ENCODE measurements around the gene RAB11B.
"Not testable (repeated sequence)": the region's sequence is repeated elsewhere in the genome, so short reads cannot be mapped to it uniquely, and the experiment has no call there.

The RAB11B gene

DNA sequence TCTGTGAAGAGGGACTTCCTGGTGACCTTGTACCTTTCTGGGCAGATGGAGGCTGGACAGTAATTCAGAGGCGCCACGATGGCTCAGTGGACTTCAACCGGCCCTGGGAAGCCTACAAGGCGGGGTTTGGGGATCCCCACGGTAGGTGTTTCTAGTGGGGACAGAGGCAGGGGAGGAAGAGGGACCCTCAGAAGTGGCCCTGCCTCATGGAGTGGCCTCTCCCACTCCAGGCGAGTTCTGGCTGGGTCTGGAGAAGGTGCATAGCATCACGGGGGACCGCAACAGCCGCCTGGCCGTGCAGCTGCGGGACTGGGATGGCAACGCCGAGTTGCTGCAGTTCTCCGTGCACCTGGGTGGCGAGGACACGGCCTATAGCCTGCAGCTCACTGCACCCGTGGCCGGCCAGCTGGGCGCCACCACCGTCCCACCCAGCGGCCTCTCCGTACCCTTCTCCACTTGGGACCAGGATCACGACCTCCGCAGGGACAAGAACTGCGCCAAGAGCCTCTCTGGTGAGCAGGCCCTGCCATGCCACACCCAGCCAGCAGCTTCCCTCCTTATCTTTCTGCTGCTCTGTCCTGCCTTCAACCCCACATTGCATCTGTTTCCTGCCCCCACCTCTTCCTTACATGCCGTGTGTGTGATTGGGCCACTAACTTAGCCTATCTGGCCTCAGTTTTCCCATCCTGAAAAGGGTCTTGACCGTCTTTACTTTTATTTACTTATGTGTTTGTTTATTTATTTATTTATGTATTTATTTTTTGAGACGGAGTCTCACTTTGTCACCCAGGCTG lies 19.0 kb upstream of the RAB11B start:
- no peak for DNase-seq

DNA sequence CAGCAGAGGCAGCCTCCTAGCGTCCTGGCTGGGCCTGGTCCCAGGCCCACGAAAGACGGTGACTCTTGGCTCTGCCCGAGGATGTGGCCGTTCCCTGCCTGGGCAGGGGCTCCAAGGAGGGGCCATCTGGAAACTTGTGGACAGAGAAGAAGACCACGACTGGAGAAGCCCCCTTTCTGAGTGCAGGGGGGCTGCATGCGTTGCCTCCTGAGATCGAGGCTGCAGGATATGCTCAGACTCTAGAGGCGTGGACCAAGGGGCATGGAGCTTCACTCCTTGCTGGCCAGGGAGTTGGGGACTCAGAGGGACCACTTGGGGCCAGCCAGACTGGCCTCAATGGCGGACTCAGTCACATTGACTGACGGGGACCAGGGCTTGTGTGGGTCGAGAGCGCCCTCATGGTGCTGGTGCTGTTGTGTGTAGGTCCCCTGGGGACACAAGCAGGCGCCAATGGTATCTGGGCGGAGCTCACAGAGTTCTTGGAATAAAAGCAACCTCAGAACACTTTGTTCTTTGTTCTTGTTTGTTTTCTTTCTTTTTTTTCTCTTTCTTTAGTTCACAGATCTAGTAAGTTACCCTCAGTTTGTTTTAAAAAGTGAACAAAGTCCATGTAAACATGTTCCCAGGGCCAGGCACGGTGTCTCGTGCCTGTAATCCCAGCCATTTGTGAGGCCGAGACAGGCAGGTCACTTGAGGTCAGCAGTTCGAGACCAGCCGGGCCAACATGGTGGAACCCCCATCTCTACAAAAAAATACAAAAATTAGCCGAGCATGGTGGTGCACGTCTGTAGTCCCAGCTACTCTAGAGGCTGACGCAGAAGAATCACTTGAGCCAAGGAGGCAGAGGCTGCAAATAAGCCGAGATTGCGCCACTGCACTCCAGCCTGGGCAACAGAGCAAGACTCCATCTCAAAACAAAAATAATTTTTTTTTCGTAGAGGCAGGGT lies 16.0 kb upstream of the RAB11B start:
- DNase-seq, result no peak

DNA sequence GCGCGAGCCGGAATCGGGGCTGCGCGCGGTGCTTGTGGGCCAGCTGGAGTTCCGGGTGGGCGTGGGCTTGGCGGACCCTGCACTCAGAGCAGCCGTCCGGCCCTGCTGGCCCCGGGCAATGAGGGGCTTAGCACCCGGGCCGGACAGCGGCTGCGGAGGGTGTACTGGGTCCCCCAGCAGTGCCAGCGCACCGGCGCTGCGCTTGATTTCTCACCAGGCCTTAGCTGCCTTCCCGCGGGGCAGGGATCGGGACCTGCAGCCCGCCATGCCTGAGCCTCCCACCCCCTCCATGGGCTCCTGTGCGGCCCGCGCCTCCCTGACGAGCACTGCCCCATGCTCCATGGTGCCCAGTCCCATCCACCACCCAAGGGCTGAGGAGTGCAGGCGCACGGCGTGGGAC lies 14.4 kb upstream of the RAB11B start:
- DNase-seq, result not testable (repeated sequence)

DNA sequence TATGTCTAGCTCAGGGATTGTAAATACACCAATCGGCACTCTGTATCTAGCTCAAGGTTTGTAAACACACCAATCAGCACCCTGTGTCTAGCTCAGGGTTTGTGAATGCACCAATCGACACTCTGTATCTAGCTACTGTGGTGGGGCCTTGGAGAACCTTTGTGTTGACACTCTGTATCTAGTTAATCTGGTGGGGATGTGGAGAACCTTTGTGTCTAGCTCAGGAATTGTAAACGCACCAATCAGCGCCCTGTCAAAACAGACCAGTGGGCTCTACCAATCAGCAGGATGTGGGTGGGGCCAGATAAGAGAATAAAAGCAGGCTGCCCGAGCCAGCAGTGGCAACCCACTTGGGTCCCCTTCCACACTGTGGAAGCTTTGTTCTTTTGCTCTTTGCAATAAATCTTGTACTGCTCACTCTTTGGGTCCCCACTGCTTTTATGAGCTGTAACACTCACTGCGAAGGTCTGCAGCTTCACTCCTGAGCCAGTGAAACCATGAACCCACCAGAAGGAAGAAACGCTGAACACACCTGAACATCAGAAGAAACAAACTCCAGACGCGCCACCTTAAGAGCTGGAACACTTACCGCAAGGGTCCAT lies 13.7 kb upstream of the RAB11B start:
- DNase-seq, result not testable (repeated sequence)

DNA sequence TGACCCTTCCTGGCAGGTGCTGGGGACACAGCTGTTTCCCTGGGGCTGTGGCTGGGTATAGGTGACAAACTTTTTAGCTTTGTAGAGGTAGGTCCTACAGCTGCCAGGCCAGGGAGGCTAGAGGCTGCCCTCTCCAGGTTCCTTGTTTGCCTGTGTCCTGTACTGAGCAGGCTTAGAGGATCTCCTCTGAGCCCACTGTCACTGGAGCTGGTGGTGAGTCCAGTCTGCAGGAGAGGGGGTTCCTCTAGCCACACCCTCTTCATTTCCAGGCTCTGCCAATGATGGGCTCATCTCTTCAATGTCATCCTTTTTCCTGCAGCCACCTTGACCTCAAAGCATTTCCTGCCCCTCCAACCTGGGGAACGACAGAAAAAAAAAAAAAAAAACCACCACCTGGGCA lies 12.6 kb upstream of the RAB11B start:
- no peak for DNase-seq

DNA sequence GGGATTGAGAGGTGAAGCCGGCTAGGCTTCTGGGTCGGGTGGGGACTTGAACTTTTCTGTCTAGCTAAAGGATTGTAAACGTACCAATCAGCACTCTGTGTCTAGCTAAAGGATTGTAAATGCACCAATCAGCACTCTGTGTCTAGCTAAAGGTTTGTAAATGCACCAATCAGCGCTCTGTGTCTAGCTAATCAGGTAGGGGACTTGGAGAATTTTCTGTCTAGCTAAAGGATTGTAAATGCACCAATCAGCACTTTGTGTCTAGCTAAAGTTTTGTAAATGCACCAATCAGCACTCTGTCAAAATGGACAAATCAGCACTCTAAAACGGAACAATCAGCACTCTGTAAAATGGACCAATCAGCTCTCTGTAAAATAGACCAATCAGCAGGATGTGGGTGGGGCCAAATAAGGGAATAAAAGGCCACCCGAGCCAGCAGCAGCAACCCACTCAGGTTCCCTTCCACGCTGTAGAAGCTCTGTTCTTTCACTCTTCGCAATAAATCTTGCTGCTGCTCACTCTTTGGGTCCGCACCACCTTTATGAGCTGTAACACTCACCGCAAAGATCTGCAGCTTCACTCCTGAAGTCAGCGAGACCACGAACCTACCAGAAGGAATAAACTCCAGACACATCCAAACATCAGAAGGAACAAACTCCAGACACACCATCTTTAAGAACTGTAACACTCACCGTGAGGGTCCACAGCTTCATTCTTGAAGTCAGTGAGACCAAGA lies 10.8 kb upstream of the RAB11B start:
- not testable (repeated sequence) for DNase-seq

DNA sequence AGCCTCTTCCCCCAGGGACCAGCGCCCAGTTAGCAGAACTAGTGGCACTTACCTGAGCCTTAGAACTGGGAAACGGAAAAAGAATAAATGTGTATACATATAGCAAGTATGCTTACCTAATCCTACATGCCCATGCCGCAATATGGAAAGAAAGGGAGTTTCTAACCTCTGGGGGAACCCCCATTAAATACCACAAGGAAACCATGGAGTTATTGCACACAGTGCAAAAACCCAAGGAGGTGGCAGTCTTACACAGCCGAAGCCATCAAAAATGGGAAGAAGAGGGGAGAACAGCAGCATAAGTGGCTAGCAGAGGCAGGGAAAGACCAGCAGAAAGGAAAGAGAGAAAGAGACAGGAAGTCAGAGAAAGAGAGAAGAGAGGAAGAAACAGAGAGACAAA lies 5.6 kb upstream of the RAB11B start:
- DNase-seq, result not testable (repeated sequence)

DNA sequence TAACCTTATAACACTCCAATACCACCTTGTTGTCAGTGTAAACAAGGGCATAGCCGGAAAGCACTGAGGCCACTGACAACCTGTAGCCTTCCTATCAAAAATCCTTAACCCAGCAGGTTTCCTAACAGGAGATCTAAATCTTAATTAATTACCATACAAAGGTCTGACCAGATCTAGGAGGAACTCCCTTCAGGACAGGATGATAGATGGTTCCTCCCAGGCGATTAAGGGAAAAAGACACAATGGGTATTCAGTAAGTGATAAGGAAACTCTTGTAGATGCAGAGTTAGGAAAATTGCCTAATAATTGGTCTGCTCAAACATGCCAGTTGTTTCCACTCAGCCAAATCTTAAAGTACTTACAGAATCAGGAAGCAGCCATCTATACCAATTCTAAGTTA lies 5.1 kb upstream of the RAB11B start:
- not testable (repeated sequence) for DNase-seq

DNA sequence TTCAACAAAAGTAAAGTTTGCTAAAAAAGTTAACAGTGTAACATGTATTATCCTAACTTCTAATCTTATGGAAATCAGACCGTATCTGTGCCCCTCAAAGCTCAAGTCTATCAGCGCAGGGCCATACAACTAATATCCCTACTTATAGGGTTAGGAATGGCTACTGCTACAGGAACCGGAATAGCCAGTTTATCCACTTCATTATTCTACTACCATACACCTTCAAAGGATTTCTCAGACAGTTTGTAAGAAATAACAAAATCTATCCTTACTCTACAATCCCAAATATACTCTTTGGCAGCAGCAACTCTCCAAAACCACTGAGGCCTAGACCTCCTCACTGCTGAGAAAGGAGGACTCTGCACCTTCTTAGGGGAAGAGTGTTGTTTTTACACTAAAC lies 4.6 kb upstream of the RAB11B start:
- DNase-seq, result not testable (repeated sequence)

DNA sequence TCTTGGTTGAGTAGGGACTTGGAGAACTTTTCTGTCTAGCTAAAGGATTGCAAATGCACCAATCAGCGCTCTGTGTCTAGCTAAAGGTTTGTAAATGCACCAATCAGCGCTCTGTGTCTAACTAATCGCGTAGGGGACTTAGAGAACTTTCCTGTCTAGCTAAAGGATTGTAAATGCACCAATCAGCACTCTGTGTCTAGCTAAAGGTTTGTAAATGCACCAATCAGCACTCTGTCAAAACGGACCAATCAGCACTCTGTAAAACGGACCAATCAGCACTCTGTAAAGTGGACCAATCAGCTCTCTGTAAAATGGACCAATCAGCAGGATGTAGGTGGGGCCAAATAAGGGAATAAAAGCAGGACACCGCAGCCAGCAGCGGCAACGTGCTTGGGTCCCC lies 3.7 kb upstream of the RAB11B start:
- not testable (repeated sequence) for DNase-seq

DNA sequence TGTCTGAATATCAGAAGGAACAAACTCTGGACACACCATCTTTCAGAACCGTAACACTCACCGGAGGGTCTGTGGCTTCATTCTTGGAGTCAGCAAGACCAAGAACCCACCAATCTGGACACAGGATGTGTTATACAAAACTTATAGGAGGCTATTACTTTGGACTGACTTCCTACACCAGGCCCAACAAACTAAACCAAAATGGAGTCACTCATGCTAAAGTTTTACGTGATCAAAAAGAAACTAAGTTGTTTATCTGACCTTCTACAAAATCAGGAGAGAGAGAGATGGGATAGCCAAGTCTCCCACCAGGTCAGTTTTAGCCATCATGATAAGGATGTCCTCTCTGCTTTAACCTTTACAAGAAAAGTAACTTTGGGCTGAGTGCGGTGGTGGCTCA lies 3.2 kb upstream of the RAB11B start:
- no peak for DNase-seq

DNA sequence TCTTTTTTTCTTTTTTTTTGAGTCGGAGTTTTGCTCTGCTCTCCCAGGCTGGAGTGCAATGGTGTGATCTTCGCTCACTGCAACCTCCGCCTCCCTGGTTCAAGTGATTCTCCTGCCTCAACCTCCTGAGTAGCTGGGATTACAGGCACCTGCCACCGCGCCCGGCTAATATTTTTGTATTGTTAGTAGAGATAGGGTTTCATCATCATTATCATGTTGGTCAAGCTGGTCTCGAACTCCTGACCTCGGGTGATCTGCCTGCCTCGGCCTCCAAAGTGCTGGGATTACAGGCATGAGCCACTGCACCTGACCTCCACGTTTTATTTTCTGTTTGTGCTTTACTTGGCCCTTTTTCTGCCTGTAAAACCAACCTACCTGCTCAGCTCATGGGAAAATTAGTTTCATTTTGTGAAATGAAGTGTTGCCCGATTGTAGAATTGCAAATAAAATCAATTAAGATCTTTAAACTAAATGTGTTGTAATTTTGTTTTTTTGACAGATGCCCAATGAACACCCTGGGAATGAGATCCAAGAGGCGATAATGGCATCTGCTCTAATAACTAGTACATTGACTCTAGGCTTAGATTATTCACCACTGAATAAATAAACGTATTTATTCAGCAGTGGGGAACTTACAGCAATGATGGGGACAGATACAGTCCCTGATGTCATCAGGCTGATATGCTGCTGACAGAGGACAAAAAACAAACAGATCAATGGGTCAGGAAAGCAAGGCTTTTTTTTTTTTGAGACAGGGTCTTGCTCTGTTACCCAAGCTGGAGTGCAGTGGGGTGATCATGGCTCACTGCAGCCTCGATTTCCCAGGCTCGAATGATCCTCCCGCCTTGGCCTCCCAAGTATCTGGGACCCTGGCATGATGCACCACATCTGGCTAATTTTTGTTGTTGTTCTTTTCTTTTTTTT lies 2.2 kb upstream of the RAB11B start:
- no peak for DNase-seq

DNA sequence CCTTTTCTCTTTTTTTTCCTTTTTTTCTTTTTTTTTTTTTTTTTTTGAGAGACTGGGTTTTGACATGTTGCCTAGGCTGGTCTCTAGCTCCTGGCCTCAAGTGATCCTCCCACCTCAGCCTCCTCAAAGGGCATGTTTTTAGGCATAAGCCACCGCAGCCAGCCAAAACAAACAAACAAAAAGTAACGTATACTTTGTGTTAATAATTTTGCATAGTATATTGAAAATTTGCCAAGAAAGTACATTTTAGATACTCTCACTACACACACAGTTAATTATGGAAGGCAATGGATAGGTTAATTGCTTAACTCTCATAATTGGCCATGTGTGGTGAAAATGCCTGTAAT lies 1.6 kb upstream of the RAB11B start:
- no peak for DNase-seq

DNA sequence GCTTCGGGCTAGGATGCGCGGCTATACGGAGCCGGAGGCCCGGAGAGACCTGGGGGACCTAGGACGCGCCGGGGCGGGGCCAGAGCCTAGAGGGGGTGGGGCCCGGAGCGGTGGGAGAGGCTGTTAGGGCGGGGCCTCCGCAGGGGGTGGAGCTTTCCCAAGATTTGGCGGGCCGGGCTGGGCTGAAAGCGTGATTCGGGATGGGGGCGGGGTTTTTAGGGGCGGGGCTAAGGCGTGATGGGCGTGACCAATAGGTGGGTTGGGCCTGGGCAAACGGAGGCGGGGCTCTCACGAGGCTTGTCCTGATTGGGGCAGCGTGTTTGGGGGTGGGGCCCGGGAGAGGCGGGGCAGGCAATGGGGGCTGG lies 439 bp downstream of the RAB11B start:
- peak; percentile 97 for DNase-seq

DNA sequence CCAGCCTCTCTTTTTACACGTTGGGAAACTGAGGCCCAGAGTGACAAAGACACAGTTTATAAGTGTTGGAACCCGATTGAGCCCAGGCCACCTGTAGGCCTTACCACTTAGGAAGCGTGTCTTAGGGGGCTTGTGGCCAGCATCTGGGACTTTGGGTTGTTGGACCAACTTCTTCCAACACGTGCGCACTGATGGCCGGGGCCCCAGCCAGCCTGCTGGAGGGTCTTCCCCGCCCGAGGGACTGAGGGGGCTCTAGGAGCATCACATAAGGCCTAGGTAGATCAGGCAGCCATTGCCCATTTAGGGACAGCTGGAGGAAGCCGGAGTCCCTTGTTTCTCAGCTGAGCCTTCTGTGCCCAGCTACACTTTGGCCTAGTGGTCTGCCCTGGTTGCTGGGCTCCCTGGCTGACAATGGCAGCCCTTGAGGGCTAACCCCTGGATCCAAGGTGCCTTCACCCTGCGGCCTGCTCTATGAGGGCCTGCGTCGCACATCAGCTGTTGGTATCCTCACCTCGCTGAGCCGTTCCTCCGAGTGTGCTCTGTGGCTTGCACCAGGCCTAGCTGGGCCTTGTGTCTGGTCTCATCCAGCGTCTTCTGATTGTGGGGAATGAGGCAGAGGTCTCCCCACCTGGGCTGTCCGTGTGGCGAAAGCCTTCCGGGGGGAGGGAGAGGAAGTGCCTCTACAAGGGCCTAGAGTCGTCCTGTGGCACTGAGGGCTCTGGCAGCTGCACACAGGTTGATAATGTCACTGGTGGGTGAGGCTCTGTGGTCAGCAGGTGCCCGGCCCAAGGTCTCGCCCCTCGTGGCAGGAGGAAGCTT lies 1.2 kb downstream of the RAB11B start:
- DNase-seq, result no peak

DNA sequence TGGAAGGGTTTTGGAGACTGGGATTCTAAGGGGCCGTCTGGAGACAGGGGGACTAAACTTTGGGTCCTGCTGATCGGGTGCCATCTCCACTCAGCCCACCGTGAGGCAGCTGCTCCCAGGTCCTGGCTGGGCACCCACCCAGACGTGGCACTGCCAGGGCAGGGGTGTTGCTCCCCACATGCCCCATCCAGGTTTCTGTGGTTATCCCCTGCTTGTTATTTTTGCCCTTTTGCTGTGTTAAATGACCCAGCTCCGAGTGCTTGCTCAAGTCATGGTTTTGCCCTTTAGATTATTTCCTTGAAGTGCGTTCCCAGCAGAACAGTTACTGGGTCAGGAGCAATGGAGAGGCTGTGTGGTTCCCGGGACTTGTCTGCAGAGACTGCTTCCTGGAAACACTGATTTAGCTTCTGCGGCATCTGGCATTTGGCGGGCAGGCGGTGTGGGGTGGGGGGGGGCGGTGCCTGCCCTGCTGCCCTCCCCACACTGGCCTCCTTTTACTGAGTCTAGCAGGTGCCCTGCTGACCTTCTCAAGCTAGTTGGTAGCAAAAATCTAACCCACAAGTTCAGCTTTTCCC lies 1.9 kb downstream of the RAB11B start:
- no peak for DNase-seq

DNA sequence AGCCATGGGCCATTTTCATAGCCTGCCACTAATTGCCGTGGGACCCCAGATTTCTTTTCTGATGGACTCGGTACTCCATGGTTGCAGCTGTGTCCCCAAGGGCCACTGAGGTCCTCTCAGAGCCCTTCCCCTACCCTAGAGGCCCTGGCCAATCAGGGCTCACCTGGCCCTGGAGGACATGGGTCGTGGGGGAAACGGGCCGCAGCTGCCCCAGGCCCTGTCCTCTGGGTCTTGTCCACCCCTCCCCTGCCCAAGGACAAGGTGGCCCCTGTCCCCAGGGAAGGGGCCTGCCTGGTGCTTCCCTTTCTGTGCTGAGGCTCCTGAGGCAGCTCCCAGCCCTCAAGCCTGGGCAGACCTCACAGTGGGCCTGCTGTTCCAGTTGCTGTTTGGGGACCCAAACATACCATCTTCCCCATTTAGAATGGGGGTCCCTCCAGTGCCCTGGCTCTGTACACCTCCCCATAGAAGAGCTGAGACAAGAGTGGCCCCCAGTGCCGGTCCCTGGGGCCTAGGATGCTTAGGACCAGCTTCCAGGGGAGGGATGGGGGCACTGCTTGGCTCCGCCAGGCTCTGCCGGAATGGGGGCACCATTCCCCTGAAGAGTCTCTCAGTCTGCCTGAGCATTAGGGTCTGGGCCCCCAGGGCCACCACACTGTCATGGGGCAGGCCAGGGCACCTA lies 3.2 kb downstream of the RAB11B start:
- no peak for DNase-seq

DNA sequence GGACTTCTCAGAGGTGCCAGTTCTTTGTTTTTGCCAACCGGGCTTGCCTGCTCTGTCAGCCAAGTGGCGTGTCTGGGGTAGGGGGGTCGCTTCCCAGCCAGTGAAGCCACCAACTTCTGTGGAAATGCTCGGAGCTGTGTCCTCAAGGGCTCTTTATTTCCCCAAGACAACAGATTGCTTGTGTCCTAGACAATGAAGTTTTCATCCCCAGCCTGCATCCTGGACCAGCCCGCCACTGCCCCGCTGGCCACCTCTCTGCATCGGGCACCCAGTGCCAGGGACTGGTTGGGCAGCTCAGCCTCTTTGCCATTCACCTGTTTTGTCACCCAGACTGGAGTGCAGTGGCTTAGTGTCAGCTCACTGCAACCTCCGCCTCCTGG lies 3.7 kb downstream of the RAB11B start:
- DNase-seq, result no peak

DNA sequence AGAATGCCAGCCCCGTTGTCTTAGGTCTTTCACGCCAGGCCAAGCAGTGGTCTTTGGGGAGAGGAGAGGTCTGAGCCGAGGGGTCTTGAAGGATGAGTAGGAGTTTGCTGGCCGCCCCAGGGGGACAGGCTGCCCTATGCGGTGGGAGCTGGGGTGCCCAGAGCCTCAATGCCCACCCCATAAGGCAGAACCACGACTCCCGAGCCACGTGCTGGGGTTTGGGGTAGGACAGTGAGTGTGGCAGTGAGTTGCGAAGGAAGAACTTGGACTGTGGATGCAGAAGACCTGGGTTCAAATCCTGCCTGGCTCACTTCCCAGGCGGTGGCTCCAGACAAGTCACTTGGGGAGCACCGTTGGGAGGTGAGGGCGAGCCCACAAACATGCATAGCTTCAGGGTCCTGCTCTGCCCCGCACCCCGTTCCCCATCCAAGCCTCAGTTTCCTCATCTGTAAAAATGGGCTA lies 5.5 kb downstream of the RAB11B start:
- DNase-seq, result no peak

DNA sequence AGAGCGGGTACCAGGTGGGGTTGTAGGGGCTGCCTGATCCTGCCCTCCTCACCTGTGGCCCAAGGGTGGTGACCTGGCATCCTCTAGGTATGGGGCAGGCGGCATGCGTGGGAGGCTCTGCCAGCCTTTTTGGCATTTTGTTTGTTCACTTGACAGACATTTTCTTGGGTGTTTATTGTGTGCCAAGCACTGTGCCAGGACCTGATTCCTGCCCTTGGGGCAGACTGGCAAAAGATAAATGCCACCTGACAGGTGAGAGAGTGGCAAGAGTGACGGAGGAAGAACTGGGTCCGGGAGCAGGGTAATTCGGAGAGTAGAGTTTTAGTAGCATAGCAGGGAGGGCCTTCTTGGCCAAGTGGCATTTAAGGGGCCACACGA lies 6.0 kb downstream of the RAB11B start:
- no peak for DNase-seq

Measured in islet precursor cell (in vitro differentiated cells).